Thymus (tissue), 11 donors: ENCODE results near the gene CDC42BPG. TPM values are rescaled to one million over a fixed set of nuclear protein-coding genes. Genes with fewer than 3 reads are reported as not detected.

Source experiments
- DNase-seq, 9 donors: peaks; one replicate each; pipeline ENCODE4 v3.0.0-alpha.2; 2013; ENCODE audit warnings: low spot score in 9 of 9, low read depth in 6 of 9, missing footprints in 1 of 9
- H3K27ac ChIP-seq, 2 donors: one replicate each; pipeline ENCODE4 v1.5.1; 2013; ENCODE audit warnings: control low read depth in 1 of 2, low read depth in 1 of 2, low read length in 1 of 2, mild to moderate bottlenecking in 1 of 2, moderate library complexity in 1 of 2
- H3K27me3 ChIP-seq, 2 donors: one replicate each; pipeline ENCODE4 v1.5.1; 2013; ENCODE audit warnings: low read length in 1 of 2; ENCODE audit not compliant: control insufficient read depth in 2 of 2, insufficient read depth in 1 of 2
- H3K36me3 ChIP-seq, 2 donors: one replicate each; pipeline ENCODE4 v1.5.1; 2013; ENCODE audit warnings: low read length in 1 of 2, mild to moderate bottlenecking in 1 of 2, moderate library complexity in 1 of 2; ENCODE audit not compliant: control insufficient read depth in 2 of 2, insufficient read depth in 2 of 2
- H3K4me1 ChIP-seq, 2 donors: one replicate each; pipeline ENCODE4 v1.5.1; 2013; ENCODE audit warnings: low read length in 2 of 2; ENCODE audit not compliant: control insufficient read depth in 2 of 2, insufficient read depth in 2 of 2
- H3K4me3 ChIP-seq, 2 donors: one replicate each; pipeline ENCODE4 v1.5.1; 2013; ENCODE audit warnings: low read length in 2 of 2, control low read depth in 1 of 2, mild to moderate bottlenecking in 1 of 2
- H3K9me3 ChIP-seq, 2 donors: one replicate each; pipeline ENCODE4 v1.5.1; 2013; ENCODE audit warnings: low read length in 1 of 2, mild to moderate bottlenecking in 1 of 2; ENCODE audit not compliant: control insufficient read depth in 2 of 2, insufficient read depth in 1 of 2
- WGBS: extraction: QIAGEN DNeasy Blood & Tissue Kit; methylation state at CpG from one replicate; pipeline ENCODE4 v1.1.7; 2013; 5-methylcytosine and 5-hydroxymethylcytosine counted together
- polyA plus RNA-seq: library from polyadenylated mRNA; stranded (reverse); fragments of 200-250 nt; gene quantifications from one replicate; pipeline ENCODE4 v1.2.3, GENCODE V29; 2013
- total RNA-seq: library from RNA; stranded (reverse); fragments of 120-200 nt; gene quantifications from one replicate; pipeline ENCODE4 v1.2.4, GENCODE V29; 2013
- donor health status: healthy.

The CDC42BPG gene
- total and polyA plus RNA-seq, 2 donors, result 1.7 to 7.4 TPM

- Histone ChIP-seq H3K4me1 (no peaks in the 10 kb centered on the region), H3K4me3 (no peak overlapping the region), H3K27ac (no peak overlapping the region), H3K27me3 (no peaks in the 10 kb centered on the region), H3K36me3 (peaks cover 6 to 20% of the 10 kb centered on the region in 2 donors), H3K9me3 (no peaks in the 10 kb centered on the region)
- WGBS, result 96% methylated on average over 25 of the region's 25 CpGs
- no peak for DNase-seq
Measured at GRCh38 chr11:64834031-64834722, 10.3 kb downstream of the CDC42BPG start.

DNA sequence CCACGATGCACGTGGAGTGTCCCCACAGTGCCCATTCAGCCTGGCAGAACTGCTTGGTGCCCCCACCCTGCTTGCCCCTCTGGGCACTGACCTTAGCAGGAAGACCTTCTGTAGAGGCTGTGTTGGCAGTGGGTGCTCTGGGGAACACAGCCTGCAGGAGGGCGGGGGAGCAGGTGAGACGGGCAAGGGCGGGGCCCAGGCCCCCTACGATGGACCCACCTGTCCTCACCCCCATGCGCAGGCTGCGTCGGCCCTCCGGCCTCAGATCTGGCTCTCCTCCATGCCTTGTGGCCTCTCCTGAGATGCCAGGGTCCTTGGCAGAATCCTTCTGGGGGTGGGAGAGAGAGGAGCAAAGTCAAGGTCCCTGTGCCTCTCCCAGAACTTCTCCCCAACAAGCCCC lies 10.9 kb downstream of the CDC42BPG start:
- no peaks in the 10 kb centered on the region for H3K9me3 ChIP-seq
- no peaks in the 10 kb centered on the region for H3K27me3 ChIP-seq
- H3K4me3 ChIP-seq, result no peak overlapping the region
- 98% methylated on average over 10 of the region's 10 CpGs for WGBS
- DNase-seq, result no peak
- H3K36me3 ChIP-seq, result peaks cover 6 to 16% of the 10 kb centered on the region in 2 donors
- no peak overlapping the region for H3K27ac ChIP-seq
- H3K4me1 ChIP-seq, result no peaks in the 10 kb centered on the region

- peaks cover 6 to 16% of the 10 kb centered on the region in 2 donors for H3K36me3 ChIP-seq
- no peaks in the 10 kb centered on the region for H3K4me1 ChIP-seq
- DNase-seq, result no peak
- no peak overlapping the region for H3K27ac ChIP-seq
- 97% methylated on average over 12 of the region's 12 CpGs for WGBS
- no peaks in the 10 kb centered on the region for H3K27me3 ChIP-seq
- H3K9me3 ChIP-seq, result no peaks in the 10 kb centered on the region
- H3K4me3 ChIP-seq, result no peak overlapping the region
Measured at GRCh38 chr11:64833198-64833502, 11.3 kb downstream of the CDC42BPG start.

- H3K36me3 ChIP-seq, result peaks cover 6 to 16% of the 10 kb centered on the region in 2 donors
- DNase-seq, result no peak
- no peaks in the 10 kb centered on the region for H3K4me1 ChIP-seq
- no peak overlapping the region for H3K27ac ChIP-seq
- H3K9me3 ChIP-seq, result no peaks in the 10 kb centered on the region
- H3K4me3 ChIP-seq, result no peak overlapping the region
- H3K27me3 ChIP-seq, result no peaks in the 10 kb centered on the region
- 97% methylated on average over 21 of the region's 21 CpGs for WGBS
Measured at GRCh38 chr11:64832467-64833197, 11.8 kb downstream of the CDC42BPG start.

- 93% methylated on average over 24 of the region's 24 CpGs for WGBS
- H3K36me3 ChIP-seq, result peaks cover 6 to 16% of the 10 kb centered on the region in 2 donors
- DNase-seq, result no peak
- H3K9me3 ChIP-seq, result no peaks in the 10 kb centered on the region
- H3K27me3 ChIP-seq, result no peaks in the 10 kb centered on the region
- H3K27ac ChIP-seq, result no peak overlapping the region
- no peaks in the 10 kb centered on the region for H3K4me1 ChIP-seq
- H3K4me3 ChIP-seq, result no peak overlapping the region
Measured at GRCh38 chr11:64831411-64831891, 13.0 kb downstream of the CDC42BPG start.

GRCh38 chr11:64829536-64830251 lies 14.8 kb downstream of the CDC42BPG start:
- Histone ChIP-seq H3K9me3 (no peaks in the 10 kb centered on the region), H3K36me3 (peaks cover 0 to 16% of the 10 kb centered on the region in 2 donors), H3K4me1 (no peaks in the 10 kb centered on the region), H3K27me3 (no peaks in the 10 kb centered on the region), H3K4me3 (no peak overlapping the region), H3K27ac (no peak overlapping the region)
- no peak for DNase-seq
- WGBS, result 97% methylated on average over 43 of the region's 43 CpGs

GRCh38 chr11:64827451-64827839 lies 17.0 kb downstream of the CDC42BPG start:
- DNase-seq, result no peak
- no peaks in the 10 kb centered on the region for H3K4me1 ChIP-seq
- no peaks in the 10 kb centered on the region for H3K9me3 ChIP-seq
- 98% methylated on average over 22 of the region's 22 CpGs for WGBS
- H3K27me3 ChIP-seq, result no peaks in the 10 kb centered on the region
- no peak overlapping the region for H3K27ac ChIP-seq
- H3K36me3 ChIP-seq, result peaks cover 0 to 5% of the 10 kb centered on the region in 2 donors
- no peak overlapping the region for H3K4me3 ChIP-seq

DNA sequence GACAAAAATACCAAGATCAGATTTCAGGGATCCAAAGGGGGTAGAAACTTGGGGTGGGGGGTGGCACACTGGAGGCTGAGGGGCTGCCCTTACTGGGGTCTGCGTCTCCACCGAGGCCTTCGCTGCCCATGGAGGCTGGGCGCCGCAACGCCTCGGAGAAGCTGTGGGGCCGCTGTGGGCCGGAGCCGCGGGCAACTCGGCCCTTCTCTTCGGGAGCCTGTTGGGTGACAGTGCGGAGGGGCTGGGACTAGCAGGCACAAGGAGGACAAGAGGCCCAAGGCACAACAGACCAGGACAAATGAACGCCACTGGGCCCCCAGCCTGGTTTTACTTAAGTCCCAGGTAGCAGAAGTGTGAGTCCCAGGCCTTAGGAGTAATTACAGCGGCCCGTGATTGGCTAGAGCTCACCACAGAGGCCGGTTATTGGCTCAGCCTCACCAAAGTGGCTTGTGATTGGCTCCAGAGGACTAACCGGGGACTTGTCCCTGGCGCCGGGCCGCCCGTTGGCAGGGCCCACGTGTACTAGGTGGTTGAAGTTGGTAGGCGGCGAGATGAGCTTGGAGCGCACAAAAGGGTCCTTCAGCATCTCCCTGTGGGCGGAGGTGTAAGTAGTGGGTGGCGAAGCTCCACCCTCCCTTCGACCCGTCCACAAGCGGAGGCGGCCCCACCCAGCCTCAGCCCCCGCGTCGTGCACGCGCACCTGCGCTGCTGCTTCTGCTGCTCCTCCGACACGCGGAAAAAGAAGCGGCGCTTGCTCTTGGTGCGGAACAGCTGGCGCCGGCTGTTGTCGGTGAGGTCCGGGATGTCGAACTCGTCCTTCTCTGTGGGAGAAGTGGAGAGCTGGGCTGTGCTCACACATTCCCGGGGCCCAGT lies 17.6 kb downstream of the CDC42BPG start:
- Histone ChIP-seq H3K9me3 (no peaks in the 10 kb centered on the region), H3K27ac (no peak overlapping the region), H3K4me3 (no peak overlapping the region), H3K4me1 (no peaks in the 10 kb centered on the region), H3K27me3 (no peaks in the 10 kb centered on the region), H3K36me3 (no peaks in the 10 kb centered on the region)
- DNase-seq, result no peak
- 98% methylated on average over 52 of the region's 52 CpGs for WGBS
